T-helper 22 cell (primary cell): ENCODE measurements around the gene ZNF281.
"Not testable (repeated sequence)": the region's sequence is repeated elsewhere in the genome, so short reads cannot be mapped to it uniquely, and the experiment has no call there.

Experiments
- DNase-seq: peaks from one replicate; pipeline ENCODE4 v3.0.0-alpha.2; 2020; ENCODE audit warnings: low read depth

Gene ZNF281

DNA sequence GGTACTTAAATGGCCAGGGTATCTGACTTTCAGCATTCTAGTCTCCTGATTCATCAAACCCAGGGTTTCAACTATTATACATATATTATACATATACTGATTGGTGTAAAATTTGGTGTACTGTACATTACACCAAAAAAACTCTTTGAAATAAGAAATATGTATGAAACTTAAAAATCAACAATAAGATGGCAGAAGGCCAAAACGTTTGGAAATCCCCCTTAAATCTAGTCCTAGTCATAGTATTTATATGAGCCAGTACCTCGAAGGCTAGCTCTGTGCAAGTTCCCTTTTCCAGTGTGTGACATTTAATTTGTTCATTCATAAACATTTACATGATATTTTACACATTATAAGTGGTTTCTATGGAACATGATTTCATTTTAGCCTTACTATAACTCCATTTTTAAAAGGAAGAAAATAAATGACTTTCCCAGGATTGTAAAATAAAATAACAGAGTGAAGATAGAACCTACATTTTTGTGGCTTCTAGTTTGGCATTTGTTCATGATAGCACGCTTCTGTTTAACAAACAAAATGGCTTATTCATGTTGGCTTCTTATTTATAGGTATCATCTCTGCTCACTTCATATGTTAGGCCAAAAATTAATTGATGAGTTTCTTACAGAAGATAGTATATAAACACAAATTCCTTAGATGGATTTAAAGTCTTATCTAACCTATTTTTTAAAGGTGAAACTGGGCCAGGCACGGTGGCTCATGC, 18.8 kb upstream of the ZNF281 start:
- no peak for DNase-seq

DNA sequence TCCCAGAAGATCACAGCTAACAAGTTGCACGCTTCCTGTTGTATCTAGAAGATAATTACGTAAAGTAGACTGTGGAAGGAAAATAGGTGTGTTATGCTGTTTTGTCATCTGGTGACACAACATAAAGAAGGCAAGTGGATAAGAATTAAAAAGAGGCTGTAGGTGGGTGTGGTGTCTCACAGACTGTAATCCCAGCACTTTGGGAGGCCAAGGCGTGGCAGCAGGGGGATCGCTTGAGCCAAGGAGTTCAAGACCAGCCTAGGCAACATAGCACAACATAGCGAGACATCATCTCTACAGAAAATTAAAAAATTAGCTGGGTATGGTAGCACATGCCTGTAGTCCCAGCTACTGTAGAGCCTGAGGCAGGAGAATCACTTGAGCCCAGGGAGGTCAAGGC, 17.9 kb upstream of the ZNF281 start:
- no peak for DNase-seq

DNA sequence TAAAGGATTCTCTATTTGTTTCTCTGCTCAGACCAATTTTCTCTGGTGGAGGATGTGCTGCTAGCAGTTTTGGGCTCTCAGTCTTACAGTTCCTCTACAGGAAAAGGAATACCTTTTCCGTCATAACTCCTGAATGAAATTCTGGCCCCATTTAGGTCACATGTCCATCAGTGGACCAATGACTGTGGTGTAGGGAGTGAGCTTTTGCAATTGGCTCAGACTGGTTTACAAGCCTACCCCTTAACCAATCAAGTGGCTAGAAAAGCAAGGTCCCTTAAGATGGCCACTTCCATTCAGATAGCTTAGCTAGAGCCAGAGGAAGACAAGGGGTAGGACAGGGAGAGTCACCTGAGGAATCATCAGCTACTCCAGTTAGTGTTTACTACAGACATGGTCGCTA, 16.4 kb upstream of the ZNF281 start:
- DNase-seq: no peak

DNA sequence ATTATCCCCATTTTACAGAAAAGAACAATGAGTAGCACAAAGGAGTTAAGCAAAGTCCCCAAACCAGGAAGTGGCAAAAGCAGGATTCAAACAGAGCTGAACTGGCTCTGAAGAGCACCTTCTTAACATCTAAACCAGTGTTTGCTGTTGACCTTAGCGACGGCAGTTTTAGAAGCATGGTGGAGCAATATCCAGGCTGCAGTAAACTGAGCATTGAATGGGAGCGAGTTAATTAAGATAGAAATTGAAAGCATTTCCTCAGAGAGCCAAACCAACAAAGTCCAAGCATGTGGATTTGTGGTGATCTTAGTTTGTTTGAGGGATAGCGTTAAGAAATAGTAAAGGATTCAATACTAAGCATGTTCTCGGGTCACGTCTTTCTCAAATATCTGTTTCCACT, 13.4 kb upstream of the ZNF281 start:
- DNase-seq: no peak

DNA sequence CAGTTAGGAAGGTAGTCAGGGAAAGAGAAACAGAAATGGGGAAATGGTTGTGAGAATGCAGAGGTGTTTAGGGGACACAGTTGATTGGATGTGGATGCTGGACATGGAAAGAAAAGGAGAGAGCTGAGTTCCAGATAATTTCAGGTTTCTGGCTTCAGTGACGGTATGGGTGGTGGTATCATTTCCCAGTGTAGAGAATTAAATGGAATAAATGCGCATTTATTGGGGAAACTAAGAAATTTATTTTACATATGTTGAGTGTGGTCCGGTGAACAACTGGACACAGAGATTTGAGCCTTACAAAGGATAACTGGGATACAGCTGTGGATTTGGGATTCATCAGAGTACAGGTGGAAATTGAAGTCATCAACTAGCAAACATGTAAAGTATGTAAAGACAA, 12.4 kb upstream of the ZNF281 start:
- DNase-seq: no peak

DNA sequence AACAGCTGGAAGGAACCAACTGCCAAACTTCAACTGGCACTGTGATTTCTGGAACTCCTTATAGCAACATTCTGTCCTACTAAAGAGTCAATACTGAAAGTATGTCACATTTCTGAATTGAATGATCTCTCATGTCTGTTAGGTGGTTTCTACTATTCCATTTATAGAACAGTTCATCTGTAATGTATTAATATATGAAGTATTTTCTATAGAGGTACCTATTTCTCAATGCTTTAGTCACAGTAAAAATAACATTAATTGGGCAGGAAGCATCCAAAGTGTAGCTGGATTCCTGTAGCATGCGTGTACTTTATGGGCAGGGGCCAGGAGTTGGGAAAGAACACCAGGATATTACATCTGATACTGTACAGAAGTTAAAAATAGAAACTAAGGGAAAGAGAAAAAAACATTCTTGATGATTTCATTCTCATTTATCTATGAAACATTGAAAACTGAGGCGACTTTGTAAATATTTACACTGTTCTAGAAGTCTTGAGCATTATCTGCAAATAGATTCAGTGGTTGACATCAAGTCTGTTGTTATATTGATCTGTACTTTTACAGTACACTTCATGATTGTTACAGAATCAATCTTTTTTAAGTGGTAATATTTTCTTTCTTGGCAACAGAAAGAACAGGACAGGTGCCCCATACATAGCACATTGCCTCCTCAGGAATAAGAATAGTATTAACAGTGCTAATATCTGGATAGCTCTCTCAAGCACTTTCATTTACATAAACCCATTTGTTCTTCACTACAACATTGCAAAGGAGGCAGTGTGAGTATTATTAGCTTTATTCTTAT, 6.2 kb upstream of the ZNF281 start:
- DNase-seq: no peak

DNA sequence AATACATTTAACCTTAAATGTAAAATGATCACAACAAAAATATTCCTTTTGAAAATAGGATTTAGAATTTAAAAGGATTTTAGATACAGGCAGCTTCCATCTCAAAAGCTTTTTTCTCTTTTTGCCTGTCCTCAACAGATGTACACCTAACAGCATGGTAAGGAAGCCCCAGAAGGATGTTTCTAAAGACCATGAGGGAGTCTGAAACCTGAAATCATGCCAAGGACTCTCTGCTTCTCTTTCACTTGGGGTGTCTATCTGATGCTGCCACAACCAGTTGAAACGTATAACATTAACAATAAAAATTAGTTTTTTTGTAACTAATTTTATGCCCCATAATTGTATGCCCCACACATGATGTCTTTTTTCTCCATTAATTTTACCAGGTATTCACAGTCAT, 5.4 kb upstream of the ZNF281 start:
- no peak for DNase-seq

DNA sequence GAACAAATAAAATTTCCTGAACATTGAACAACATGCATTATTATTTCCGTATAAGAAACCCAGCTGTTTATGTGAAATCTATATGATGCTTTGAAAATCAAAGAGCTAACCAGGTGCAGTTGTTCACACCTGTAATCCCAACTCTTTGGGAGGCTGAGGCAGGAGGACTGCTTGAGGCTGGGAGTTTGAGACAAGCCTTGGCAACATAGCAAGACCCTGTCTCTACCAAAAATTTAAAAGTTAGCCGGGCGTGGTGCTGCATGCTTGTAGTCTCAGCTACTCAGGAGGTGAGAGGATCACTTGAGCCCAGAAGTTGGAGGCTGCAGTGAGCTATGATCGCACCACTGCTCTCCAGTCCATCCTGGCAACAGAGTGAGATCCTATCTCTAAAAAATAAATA, 4.8 kb upstream of the ZNF281 start:
- no peak for DNase-seq

DNA sequence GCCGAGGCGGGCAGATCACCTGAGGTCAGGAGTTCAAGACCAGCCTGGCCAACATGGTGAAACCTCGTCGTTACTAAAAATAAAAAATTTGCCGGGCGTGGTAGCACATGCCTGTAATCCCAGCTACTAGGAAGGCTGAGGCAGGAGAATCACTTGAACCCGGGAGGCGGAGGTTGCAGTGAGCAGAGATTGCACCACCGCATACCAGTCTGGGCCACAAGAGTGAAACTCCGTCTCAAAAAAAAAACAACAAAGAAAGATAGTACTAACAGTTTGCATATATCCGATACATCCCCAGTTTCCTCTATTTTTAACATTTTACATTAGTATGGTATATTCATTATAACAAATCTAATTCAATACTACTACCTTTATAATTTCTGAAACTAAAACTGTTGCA, 3.9 kb upstream of the ZNF281 start:
- not testable (repeated sequence) for DNase-seq

DNA sequence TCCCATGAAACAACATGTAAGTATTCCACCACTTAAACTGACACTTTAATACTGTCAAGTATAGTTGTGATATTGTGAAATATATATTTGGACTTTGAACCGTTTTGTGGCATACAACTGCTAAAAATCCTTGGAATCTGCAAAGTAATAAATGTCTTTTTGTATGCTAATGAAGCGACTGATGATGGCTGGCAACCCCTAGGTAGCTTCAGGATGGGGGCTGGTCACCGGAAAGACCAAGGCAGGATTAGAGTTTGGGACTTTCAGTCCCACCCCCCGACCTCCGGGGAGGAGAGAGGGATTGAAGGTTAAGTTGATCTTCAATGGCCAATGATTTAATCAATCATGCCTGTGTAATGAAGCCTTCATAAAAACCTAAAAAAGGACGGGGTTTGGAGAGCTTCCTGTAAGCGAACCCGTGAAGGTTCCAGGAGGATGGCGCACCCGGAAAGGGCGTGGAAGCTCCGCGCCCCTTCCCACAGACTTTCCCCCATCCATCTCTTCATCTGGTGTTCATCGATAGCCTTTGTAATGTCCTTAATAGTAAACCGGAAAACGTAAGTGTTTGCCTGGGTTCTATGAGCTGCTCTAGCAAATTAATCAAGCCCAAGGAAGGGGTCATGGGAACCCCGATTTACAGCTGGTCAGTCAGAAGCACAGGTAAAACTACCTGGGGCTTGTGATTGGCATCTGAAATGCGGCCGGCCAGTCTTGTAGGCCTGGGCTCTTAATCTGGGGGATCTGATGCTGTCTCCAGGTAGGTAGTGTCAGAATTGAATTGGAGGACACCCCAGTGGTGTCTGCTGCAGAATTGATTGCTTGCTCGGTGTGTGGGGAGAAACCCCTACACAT, 1.8 kb upstream of the ZNF281 start:
- no peak for DNase-seq

DNA sequence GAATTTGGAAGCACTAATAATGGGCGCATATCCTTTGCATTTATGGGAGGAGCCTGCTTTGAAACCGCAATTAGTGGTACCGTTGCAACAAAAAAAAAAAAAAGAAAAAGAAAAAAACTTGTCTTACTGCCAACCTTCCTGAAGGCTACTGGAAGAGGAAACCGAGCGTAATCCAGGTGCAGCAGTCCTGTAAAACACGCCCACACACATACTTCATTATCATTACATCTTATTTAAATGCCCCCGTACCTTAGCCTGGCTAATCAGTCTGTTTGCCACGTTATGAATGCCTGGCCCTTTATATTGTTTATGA, 686 bp upstream of the ZNF281 start:
- peak; percentile 7 for DNase-seq

DNA sequence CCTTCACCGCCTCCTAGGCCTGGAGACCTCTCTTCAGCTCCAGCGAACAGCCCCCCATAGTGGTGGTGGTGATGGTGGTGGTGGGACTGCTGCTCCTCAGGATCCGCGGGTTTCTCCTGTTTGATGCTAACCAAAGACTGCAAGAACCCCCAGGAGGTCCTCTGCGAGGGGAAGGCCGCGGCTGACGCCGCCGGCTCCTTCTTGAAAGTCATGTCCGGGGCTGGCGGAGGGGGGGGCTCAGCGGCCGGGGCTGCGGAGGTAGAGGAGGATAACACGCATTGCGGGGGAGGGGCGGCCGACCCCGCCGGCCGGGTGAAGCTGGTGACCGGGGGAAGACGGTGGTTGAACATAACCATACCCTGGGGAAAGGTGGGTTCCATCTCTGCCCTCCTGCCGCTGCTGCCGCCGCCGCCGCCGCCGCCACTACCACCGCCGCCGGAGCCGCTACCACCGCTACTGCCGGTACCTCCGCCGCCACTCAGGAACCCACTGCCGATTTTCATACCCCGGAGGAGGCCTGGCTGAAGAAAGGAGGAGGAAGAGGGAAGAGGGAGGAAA, 554 bp downstream of the ZNF281 start:
- peak; percentile 5 for DNase-seq

DNA sequence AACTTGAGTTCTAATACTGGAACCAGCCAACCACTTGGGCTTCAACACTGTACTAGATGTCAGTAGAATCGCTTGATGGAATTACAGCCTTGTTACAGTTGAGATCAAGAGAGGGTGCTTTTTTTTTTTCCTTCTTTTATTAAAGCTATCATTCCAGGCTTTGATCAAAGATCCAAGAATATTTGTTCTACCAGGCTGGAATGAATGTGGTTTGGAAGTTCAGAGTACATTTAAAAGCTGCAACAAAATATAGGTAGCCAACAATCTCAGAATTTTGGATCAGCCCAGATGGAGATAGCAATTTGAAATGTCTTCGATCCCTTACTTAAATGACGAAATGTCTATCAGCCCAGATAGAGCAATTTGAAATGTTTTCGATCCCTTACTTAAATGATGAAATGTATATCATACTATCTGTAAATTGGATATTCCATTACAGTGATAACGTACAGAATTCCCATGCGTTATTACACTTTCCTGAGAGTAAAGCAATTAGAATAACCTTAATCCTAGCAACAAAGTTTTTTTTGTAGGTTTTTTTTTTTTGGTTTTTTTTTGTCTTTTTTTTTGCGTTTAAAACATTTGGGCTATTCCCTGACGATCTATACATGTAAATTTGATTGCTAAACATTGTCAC, 3.6 kb downstream of the ZNF281 start:
- DNase-seq: no peak

DNA sequence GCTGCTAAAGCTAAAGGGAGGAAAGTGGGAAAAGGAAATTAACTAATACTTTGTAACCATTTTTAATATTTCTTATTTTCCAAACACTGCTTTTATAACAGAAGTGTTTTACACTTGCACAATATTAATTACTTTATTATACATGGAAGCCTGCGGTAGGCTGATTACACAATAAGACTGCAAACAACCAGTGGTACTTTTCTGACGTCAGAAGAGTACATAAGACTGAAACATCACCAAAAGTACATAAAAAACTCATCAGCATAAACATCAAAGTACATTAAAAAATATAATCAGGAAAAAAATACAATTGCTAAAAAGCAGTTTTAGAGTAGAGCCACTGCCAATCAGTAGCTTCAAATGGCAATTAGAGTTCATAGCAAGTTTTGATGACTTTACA, 4.6 kb downstream of the ZNF281 start:
- DNase-seq: no peak

DNA sequence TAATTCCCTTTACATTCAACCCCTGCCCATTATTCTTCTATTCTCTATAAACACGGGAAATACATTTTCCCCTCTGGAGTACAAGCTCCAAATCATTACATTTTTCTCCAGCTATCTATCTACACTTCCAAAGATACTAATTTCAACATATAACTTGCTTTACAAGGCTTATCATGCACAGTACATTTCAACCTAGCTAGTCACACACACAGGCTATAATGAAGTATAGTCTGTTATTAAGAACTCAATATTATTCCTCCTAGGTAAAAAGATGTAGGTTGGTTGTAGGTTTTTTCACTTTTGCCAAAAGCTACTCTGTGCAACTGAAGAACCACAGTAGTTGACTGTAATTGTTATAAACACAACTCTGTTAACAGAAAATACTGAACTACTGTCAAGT, 8.1 kb downstream of the ZNF281 start:
- no peak for DNase-seq

DNA sequence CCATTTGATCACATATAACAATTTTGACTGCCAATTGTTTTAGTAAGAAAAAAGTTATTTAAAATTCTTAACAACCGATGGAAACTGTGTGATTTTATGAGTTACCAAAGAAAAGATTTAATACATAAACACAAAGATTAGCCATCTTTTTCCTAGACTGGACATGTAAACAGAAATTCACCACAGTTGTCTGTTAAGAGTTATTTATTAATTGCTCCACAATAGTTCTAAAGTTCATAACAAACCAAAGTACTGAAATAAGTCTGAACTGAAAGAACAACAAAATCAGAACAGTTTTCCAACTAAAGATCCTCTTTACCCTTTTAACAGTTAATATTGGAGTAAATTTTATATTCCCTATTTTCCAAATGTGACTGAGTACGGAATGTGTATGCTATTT, 8.6 kb downstream of the ZNF281 start:
- no peak for DNase-seq

DNA sequence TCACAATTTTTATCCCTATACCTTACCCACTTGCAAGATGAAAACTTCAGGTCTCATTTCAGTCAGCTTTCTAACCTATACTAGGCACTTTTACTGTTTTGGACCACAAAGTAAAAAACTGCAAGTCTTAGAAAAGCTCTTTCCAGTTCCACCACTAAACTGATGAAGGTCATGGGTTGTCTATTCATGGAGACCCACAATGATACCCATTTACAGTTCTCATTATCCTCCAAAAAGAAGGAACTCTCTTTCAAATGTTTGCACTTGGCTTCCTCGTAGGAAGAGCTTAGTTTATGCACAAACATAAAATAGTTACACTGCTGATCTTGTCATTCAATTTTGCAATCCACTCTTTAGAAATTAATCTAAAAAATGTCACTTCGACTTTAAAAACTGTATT, 9.3 kb downstream of the ZNF281 start:
- DNase-seq: no peak

DNA sequence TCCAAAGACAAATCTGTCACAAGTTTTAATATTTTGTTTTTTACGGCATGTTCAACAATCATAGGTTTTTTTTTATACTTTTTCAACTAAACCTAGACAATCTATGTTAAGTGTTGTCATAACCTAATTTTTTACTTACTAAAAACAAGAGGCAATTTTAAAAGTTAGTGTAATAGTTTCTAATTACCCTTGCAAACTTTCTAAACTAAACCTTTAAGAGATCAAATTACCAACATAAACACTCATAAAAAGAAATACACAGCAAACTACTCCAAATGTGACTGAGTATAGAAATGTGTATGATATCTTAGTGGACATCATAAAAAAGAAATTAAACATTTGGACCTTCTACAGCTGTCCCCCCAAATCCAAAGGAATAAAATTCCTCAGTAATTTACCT, 10.0 kb downstream of the ZNF281 start:
- no peak for DNase-seq

DNA sequence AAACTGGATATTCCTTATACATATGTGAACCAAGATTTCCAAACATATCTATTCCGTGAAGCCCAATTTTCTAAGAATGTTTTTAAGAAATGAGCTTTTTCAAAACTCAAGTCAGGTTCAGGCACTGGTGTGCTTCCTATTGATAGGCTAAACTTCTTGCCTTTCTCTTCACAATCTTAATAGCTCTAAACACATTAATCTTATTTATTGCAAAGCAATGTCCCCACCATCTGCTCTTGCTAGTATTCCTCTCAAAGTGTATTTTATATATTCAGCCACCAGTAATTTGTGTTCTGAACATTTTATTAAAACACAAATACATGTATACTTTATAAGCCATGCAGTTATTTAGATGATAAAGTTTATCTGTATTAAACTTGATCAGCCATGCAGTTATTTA, 11.5 kb downstream of the ZNF281 start:
- no peak for DNase-seq

DNA sequence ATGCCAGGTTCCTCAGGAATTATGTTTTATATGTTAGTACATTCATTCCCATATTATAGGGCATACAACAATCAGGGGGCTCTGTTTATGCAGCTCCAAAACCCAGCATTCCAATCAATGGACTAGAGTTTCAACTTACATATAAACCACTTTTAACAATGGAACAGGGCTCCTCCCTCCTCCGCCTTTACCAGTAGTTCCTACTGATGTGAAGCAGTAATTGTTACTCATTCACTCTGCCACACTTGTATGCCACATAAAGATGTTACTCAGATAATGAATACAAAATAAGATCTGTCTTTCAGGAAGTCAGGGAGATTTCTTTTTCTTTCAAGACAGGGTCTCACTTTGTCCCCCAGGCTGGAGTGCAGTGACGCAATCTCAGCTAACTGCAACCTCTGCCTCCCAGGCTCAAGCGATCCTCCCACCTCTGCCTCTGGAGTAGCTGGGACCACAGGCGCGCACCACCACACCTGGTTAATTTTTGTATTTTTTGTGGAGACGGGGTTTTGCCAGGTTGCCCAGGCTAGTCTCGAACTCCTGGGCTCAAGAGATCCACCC, 17.1 kb downstream of the ZNF281 start:
- DNase-seq: no peak

DNA sequence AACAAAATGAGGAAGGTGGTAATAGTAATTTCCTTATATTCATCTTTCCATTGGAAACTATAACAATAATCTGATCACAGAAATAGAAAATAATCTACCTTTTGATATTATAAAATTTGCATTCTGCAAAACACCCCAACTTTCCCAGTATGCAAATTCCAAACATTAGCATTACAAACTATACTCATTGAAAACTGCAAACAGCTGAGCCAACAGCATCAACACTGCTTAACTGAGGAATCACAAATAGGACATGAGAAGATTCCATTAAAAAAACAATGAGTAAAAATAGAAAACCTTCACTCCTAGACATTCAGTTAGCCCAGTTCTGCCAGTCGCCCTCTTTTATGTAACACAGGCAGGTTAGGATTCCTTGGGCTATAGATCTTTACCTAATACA, 18.1 kb downstream of the ZNF281 start:
- DNase-seq: no peak

DNA sequence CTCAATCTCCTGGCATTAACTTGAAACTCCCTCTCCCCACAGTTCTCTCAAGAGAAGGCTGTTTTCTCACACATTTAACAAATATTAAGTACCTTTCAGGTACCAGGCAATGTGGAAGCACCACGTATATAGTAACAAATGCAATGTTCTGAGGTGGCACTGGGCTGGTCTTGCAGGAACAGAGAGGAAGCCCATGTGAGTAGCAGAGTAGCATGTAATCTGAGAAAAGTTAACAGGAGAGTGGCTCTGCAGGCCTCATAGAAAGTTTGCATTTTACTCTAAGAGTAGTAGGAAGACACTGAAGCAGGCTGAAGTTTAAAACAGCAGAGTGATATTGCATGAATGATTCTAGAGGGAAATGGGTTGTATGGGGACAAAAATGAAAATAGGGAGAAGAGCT, 21.0 kb downstream of the ZNF281 start:
- no peak for DNase-seq
